Progenitor cell of endocrine pancreas (in vitro differentiated cells): ENCODE data around the gene ATP6V1C2. TPM values are rescaled to one million over a fixed set of nuclear protein-coding genes. Genes with fewer than 3 reads are reported as not detected.
"Not testable (repeated sequence)": the region's sequence is repeated elsewhere in the genome, so short reads cannot be mapped to it uniquely, and the experiment has no call there.

Source experiments
- DNase-seq: peaks from one replicate; pipeline ENCODE4 v3.0.0; 2021; ENCODE audit warnings: low spot score; ENCODE audit not compliant: unreplicated experiment
- H3K27ac Mint-ChIP-seq: 2 replicates; pipeline ENCODE4 v1.8.0; 2021; ENCODE audit warnings: mild to moderate bottlenecking, moderate library complexity, mixed read lengths
- H3K27me3 Mint-ChIP-seq: 2 replicates; pipeline ENCODE4 v1.8.0; 2021; ENCODE audit warnings: mixed read lengths
- H3K36me3 Mint-ChIP-seq: 2 replicates; pipeline ENCODE4 v1.8.0; 2022; ENCODE audit warnings: mixed read lengths; ENCODE audit not compliant: insufficient read depth
- H3K4me1 Mint-ChIP-seq: 2 replicates; pipeline ENCODE4 v1.8.0; 2021; ENCODE audit warnings: low read depth, mixed read lengths
- H3K4me3 Mint-ChIP-seq: 2 replicates; pipeline ENCODE4 v1.8.0; 2021; ENCODE audit warnings: low read depth, mild to moderate bottlenecking, moderate library complexity, mixed read lengths
- H3K9me3 Mint-ChIP-seq: 2 replicates; pipeline ENCODE4 v1.8.0; 2021; ENCODE audit warnings: low read depth, mixed read lengths
- CTCF ChIP-seq: fragments of 200-600 bp; sonication (generic); IDR thresholded peaks from one replicate; pipeline ENCODE4 v1.5.0; 2021; ENCODE audit warnings: antibody characterized with exemption, mild to moderate bottlenecking; ENCODE audit not compliant: unreplicated experiment
- total RNA-seq: library from RNA; stranded (reverse); gene quantifications from 2 replicates; pipeline ENCODE4 v1.2.1, GENCODE V29; 2021

Gene ATP6V1C2
- total RNA-seq, 1 donor from 2014 or later: 0.19 TPM

- TF ChIP-seq CTCF: no peak
- peaks cover 8% of the 10 kb centered on the region for H3K4me1 Mint-ChIP-seq
- no peak overlapping the region for H3K4me3 Mint-ChIP-seq
- no peaks in the 10 kb centered on the region for H3K27me3 Mint-ChIP-seq
- no peak for DNase-seq
- H3K27ac Mint-ChIP-seq: no peak overlapping the region
- H3K36me3 Mint-ChIP-seq: peaks cover 10% of the 10 kb centered on the region
- no peaks in the 10 kb centered on the region for H3K9me3 Mint-ChIP-seq
Observed at GRCh38 chr2:10800163-10800562, 78.7 kb downstream of the ATP6V1C2 start.

- Mint-ChIP-seq H3K9me3 (no peaks in the 10 kb centered on the region), H3K36me3 (peaks cover 7% of the 10 kb centered on the region), H3K4me3 (no peak overlapping the region), H3K27ac (no peak overlapping the region), H3K4me1 (peaks cover 8% of the 10 kb centered on the region), H3K27me3 (no peaks in the 10 kb centered on the region)
- no peak for TF ChIP-seq CTCF
- no peak for DNase-seq
Observed at GRCh38 chr2:10802657-10803056, 81.2 kb downstream of the ATP6V1C2 start.

GRCh38 chr2:10805990-10806389 is 84.6 kb downstream of the ATP6V1C2 start:
- peaks cover 21% of the 10 kb centered on the region for H3K4me1 Mint-ChIP-seq
- H3K4me3 Mint-ChIP-seq, H3K9me3 Mint-ChIP-seq, DNase-seq, H3K27me3 Mint-ChIP-seq, H3K36me3 Mint-ChIP-seq, H3K27ac Mint-ChIP-seq: not testable (repeated sequence)

- H3K4me1 Mint-ChIP-seq: peaks cover 21% of the 10 kb centered on the region
- no peak overlapping the region for H3K4me3 Mint-ChIP-seq
Observed at GRCh38 chr2:10806543-10806942, 85.1 kb downstream of the ATP6V1C2 start.

GRCh38 chr2:10810202-10811161 is 89.1 kb downstream of the ATP6V1C2 start:
- H3K9me3 Mint-ChIP-seq: no peaks in the 10 kb centered on the region
- no peak for DNase-seq
- H3K4me3 Mint-ChIP-seq: peak overlapping the region; percentile 93
- H3K27ac Mint-ChIP-seq: peak overlapping the region; percentile 94
- H3K36me3 Mint-ChIP-seq: no peaks in the 10 kb centered on the region
- H3K27me3 Mint-ChIP-seq: peaks cover 3% of the 10 kb centered on the region
- peaks cover 24% of the 10 kb centered on the region for H3K4me1 Mint-ChIP-seq
- TF ChIP-seq CTCF: no peak

More at GRCh38 chr2:10806543-10806942, 85.1 kb downstream of the ATP6V1C2 start:
- H3K9me3 Mint-ChIP-seq: no peaks in the 10 kb centered on the region
- no peak overlapping the region for H3K27ac Mint-ChIP-seq
- no peaks in the 10 kb centered on the region for H3K27me3 Mint-ChIP-seq
- no peak for TF ChIP-seq CTCF
- no peak for DNase-seq
- peaks cover 6% of the 10 kb centered on the region for H3K36me3 Mint-ChIP-seq
